Tibial nerve (tissue), 4 donors: ENCODE data around the gene DLX1. TPM values are rescaled to one million over a fixed set of nuclear protein-coding genes. Genes with fewer than 3 reads are reported as not detected.

ENCODE experiments used
- total RNA-seq, 4 donors: library from RNA; depleted of rRNA; stranded (reverse); fragments of >200 nt; gene quantifications; one replicate each; pipeline ENCODE4 v1.1.0, GENCODE V29; 2016

The DLX1 gene
- total RNA-seq, 4 donors from 2014 or later: 0.44 TPM; not detected in 3

Other genes with a start within 250 kb of the DLX1 start
- 10 to 100 TPM; 15.9 to 20.5 (median 18.6) TPM for gene SLC25A12, start 191.3 kb upstream of the DLX1 start, total RNA-seq
- 10 to 100 TPM; 18.8 to 32.7 (median 25.3) TPM for gene HAT1, start 163.0 kb upstream of the DLX1 start, total RNA-seq
- 10 to 100 TPM in 3 of 4 donors, 1 to 10 TPM in 1; 9.4 to 28.4 (median 14.7) TPM for gene METAP1D, start 85.6 kb upstream of the DLX1 start, total RNA-seq
- not detected for gene DLX2, start 17.4 kb downstream of the DLX1 start, total RNA-seq